Renal cortical epithelial cell (primary cell): ENCODE measurements around the gene CACHD1. TPM values are rescaled to one million over a fixed set of nuclear protein-coding genes. Genes with fewer than 3 reads are reported as not detected.

Experiments
- DNase-seq: peaks from one replicate; pipeline ENCODE4 v3.0.0-alpha.2; 2011; ENCODE audit warnings: low read depth
- total RNA-seq: library from RNA; depleted of rRNA; stranded (reverse); fragments of >200 nt; gene quantifications from 2 replicates; pipeline ENCODE4 v1.2.3, GENCODE V29; 2014

The CACHD1 gene
- total RNA-seq, 1 donor from 2014 or later = 5.9 TPM

GRCh38 chr1:64549464-64550239 lies 79.7 kb downstream of the CACHD1 start:
- DNase-seq = no peak

DNA sequence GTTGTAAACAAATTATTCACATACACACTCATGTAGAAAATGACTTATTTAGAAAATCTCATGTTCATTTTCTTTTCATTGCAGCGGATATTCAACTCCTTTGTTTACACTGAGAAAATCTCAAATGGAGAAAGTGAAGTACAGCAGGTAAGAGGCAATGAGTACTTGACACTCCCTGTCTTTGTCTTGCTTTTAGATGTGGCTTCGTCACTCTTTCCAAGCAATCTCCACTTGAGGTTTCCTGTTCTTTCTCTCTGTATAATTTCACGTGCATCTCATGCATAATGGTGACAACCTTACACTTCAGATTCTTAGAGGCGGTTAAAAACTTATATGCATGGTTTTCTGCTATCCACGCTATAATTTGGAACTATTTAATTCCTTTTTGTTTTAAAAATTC lies 80.6 kb downstream of the CACHD1 start:
- DNase-seq = no peak

- no peak for DNase-seq
Measured at GRCh38 chr1:64550946-64551605, 81.1 kb downstream of the CACHD1 start.

- no peak for DNase-seq
Measured at GRCh38 chr1:64553285-64553684, 83.4 kb downstream of the CACHD1 start.

GRCh38 chr1:64555947-64556346 lies 86.0 kb downstream of the CACHD1 start:
- DNase-seq = no peak

- DNase-seq = no peak
Measured at GRCh38 chr1:64561993-64562392, 92.1 kb downstream of the CACHD1 start.

GRCh38 chr1:64563958-64564565 lies 94.1 kb downstream of the CACHD1 start:
- no peak for DNase-seq

GRCh38 chr1:64564891-64565290 lies 95.0 kb downstream of the CACHD1 start:
- DNase-seq = no peak

- DNase-seq = no peak
Measured at GRCh38 chr1:64567426-64568170, 97.7 kb downstream of the CACHD1 start.

DNA sequence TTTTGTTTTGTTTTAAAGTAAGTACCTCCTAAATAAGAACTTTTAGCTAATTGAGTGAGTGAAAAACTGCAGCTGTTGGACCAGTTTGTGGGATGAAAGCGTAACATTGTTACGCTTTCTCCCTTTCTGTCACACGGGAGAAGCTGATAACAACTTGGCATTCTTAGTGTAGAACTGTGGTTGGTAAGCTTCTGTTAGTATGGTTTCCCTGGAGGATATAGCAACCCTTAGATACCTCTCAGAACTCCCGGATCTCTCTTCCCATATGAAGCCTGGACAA lies 98.2 kb downstream of the CACHD1 start:
- DNase-seq = no peak

DNA sequence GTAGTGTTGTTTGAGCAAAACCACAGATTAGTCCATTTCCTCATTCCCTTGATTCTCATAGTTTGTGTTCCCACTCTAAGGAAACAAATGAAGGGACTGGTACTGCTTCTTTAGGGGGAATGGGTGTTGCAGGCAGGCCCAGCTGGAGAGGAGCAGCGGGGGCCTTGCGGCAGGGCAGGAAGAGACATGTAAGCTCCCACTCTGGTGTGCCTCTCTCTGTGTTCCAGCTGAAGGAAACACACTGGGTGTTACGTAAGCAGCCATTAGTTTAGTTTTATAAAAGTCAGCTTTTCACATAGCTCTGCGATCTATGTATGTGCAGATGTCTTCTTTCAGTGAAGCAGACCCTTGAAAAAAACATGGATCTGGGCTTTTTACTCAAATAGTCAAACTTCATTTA lies 99.5 kb downstream of the CACHD1 start:
- DNase-seq = peak; percentile 25

- DNase-seq = no peak
Measured at GRCh38 chr1:64570267-64570855, 100.4 kb downstream of the CACHD1 start.

DNA sequence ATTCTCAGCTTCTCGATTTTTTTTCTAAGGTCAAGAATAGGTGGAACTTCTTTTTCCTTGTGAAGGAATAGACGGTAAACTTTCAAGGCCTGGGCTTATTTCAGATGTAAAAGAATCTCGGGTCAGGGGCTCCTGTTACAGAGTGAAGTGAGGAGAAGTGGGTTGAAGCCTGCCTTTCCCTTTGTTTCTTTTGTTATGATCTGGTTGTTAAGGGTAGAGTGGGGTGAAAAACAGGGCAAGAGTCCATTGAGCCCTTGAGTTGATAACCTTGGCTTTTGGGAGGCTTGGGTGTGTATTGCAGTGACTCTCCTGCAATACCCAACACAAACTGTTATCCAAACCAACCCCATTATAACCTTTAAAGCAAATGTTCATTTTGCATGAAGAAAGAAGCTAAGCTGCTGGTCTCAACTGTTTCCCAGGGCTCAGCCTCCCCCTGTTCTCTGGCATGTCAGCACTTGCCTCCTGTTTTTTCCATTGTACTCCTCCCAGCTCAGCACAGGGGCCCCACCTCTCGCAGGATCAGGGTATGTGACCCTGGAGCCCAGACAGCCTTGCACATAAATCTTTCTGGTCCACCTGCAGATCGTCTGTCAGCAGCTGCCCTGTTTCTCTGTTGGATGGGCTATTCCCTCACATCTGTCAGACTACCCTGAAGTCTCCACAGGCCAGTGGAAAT lies 102.4 kb downstream of the CACHD1 start:
- no peak for DNase-seq

- peak; percentile 35 for DNase-seq
Measured at GRCh38 chr1:64574301-64574700, 104.4 kb downstream of the CACHD1 start.

DNA sequence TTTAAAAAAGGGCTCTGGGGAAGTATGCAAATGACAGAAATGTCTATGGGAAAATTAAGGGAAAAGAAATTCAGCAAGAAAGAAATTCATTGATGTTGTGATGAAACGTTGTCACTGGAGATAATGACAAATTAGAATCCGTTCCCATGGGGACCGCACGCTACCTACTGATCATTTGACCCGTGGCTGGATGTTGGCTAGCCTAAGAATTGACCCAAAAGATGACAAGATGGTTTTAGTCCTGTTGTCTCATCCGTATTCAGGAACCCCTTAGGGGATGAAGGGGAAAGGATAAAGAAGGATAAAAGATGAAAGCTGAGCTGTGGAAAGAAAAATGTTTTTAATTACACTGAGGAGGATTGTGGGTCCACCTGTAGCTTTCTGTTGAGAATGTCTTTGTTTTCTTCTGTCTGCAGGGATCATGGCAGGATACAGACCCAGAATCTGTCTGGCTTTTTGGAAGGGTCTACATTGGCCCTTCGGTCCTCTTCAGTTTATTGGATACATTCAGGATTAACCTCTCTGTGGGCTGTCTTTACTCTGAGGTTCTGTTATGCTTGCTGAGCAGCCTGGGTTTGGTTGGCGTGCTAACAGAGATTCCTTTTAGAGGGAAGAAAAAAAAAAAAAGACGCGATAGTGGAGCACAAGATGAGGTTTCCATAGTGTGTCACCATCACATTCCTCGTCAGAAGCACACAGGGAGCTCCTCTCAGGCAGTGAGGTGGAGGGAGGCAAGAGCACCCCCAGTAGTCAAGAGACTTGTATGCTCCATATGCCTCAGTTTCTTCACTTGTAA lies 106.2 kb downstream of the CACHD1 start:
- no peak for DNase-seq

DNA sequence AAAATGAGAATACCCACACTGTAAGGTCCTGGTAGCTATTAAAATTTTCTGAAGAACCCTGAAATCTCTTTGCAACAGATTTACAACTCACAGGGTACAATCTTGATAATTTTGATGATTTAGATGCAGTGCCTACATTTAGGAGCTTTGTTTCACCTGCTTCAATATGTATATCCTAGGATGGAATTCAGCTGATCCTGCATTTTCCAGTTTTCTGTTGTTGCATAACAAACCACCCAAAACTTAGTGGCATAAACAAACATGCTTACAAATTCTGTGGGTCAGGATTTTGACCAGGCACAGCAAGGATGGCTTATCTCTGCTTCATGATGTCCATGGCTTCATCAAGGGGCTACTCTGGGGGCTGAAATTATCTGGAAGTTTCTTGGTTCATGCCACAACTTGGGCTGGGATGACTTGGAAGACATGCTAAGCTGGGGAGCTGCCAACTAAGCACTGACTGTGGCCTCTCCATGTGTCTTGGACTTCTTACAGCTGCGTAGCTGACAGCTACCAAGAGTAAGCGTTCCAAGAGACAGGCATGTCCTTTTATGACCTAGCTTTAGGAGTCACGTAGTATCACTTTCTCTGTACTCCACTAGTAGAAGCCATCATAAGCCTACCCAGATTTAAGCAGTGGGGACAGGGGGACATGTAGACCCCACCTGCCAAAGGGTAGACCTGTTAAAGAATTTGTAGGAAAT lies 108.5 kb downstream of the CACHD1 start:
- DNase-seq = no peak

GRCh38 chr1:64579767-64580166 lies 109.8 kb downstream of the CACHD1 start:
- no peak for DNase-seq

- DNase-seq = no peak
Measured at GRCh38 chr1:64581135-64581842, 111.4 kb downstream of the CACHD1 start.

GRCh38 chr1:64581843-64582185 lies 111.9 kb downstream of the CACHD1 start:
- no peak for DNase-seq

DNA sequence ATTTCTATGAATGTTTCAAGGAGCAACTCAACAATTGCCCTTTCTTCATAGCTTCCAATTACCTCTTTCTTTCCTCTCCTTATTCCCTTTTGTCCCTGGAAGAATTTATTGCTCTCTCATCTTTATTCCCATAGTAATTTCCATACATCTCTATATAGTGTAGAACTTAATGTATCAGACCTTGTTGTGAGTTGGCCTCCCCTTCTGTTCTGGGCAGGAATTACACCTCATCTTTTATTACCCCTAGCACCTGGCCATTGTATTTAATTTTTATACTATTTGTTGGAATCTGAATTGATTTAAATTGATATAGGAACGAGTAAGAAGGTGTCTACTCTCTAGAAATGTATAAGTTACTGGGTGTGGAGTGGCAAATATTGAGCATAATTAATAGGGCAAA lies 114.5 kb downstream of the CACHD1 start:
- no peak for DNase-seq
